Body of pancreas (tissue), 4 donors: ENCODE data around the gene MAPKAPK2.

Source experiments
- CTCF ChIP-seq, 7 experiments: fragments of 450-650 bp in 4 of 7; fragments of 200-600 bp in 3 of 7; sonication (generic) in 3 of 7; IDR thresholded peaks; one replicate each; pipeline ENCODE4 v1.5.1; 2016 to 2019; ENCODE audit warnings: antibody characterized with exemption in 7 of 7
- POLR2A ChIP-seq, 3 donors: fragments of 450-650 bp; IDR thresholded peaks; one replicate each; pipeline ENCODE4 v1.6.1; 2016; ENCODE audit warnings: antibody characterized with exemption in 3 of 3, mild to moderate bottlenecking in 2 of 3

- TF ChIP-seq CTCF (IDR thresholded peaks at IDR 0.05) (no peak), POLR2A (IDR thresholded peaks at IDR 0.05) (no peak)
Observed at GRCh38 chr1:206727981-206728696, 43.4 kb downstream of the MAPKAPK2 start.
